Measurements from ENCODE around the gene GAS2L1. TPM values are rescaled to one million over a fixed set of nuclear protein-coding genes. Genes with fewer than 3 reads are reported as not detected.

Gene GAS2L1
- total RNA-seq, 1 donor, result 15.0 TPM

- no peak for TF ChIP-seq CTCF (IDR thresholded peaks at IDR 0.05; ENCODE audit: insufficient read depth, low read length)
- DNase-seq (ENCODE audit: low read depth), result no peak
- H3K4me3 ChIP-seq (ENCODE audit: low read depth, low read length), result no peak overlapping the region
Measured at GRCh38 chr22:29328055-29328454, 21.6 kb downstream of the GAS2L1 start.

- no peak overlapping the region for H3K4me3 ChIP-seq (ENCODE audit: low read depth, low read length)
- TF ChIP-seq CTCF (IDR thresholded peaks at IDR 0.05; ENCODE audit: insufficient read depth, low read length), result no peak
- no peak for DNase-seq (ENCODE audit: low read depth)
Measured at GRCh38 chr22:29328566-29329500, 22.4 kb downstream of the GAS2L1 start.

GRCh38 chr22:29329581-29329980, 23.1 kb downstream of the GAS2L1 start:
- H3K4me3 ChIP-seq (ENCODE audit: low read depth, low read length), result no peak overlapping the region
- TF ChIP-seq CTCF (IDR thresholded peaks at IDR 0.05; ENCODE audit: insufficient read depth, low read length), result no peak
- DNase-seq (ENCODE audit: low read depth), result no peak

- DNase-seq (ENCODE audit: low read depth), result no peak
- no peak for TF ChIP-seq CTCF (IDR thresholded peaks at IDR 0.05; ENCODE audit: insufficient read depth, low read length)
Measured at GRCh38 chr22:29330291-29330690, 23.8 kb downstream of the GAS2L1 start.

GRCh38 chr22:29330753-29331152, 24.3 kb downstream of the GAS2L1 start:
- H3K4me3 ChIP-seq (ENCODE audit: low read depth, low read length), result no peak overlapping the region
- TF ChIP-seq CTCF (IDR thresholded peaks at IDR 0.05; ENCODE audit: insufficient read depth, low read length), result no peak
- DNase-seq (ENCODE audit: low read depth), result peak; percentile 48

More at GRCh38 chr22:29330291-29330690, 23.8 kb downstream of the GAS2L1 start:
- H3K4me3 ChIP-seq (ENCODE audit: low read depth, low read length), result no peak overlapping the region

GRCh38 chr22:29331213-29331612, 24.8 kb downstream of the GAS2L1 start:
- DNase-seq (ENCODE audit: low read depth), result no peak
- no peak for TF ChIP-seq CTCF (IDR thresholded peaks at IDR 0.05; ENCODE audit: insufficient read depth, low read length)
- no peak overlapping the region for H3K4me3 ChIP-seq (ENCODE audit: low read depth, low read length)
